OCI-LY3 (cell line): ENCODE measurements around the gene C1QTNF4.

ENCODE experiments used
- CTCF ChIP-seq: fragments of 200-600, 300-600 bp; sonication (generic); IDR thresholded peaks from 2 replicates; pipeline ENCODE4 v1.5.1; 2014; ENCODE audit warnings: antibody characterized with exemption, low read length, low read depth
- EZH2phosphoT487 ChIP-seq: fragments of 200-600 bp; shearing (Covaris generic); IDR thresholded peaks from 2 replicates; pipeline ENCODE4 v1.6.1; 2018; ENCODE audit warnings: antibody characterized with exemption, mixed run types, low read depth

GRCh38 chr11:47611348-47611794 is 17.2 kb upstream of the C1QTNF4 start:
- TF ChIP-seq CTCF, result no peak
- no peak for TF ChIP-seq EZH2phosphoT487
